ENCODE measurements around the gene TSPAN18.

Gene TSPAN18

GRCh38 chr11:44969651-44970252 is 243.0 kb downstream of the TSPAN18 start:
- DNase-seq, result no peak

GRCh38 chr11:44970293-44970692 is 243.5 kb downstream of the TSPAN18 start:
- DNase-seq, result no peak

- no peak for DNase-seq
Observed at GRCh38 chr11:44971185-44971584, 244.4 kb downstream of the TSPAN18 start.

GRCh38 chr11:44972746-44973435 is 246.1 kb downstream of the TSPAN18 start:
- DNase-seq, result no peak

- DNase-seq, result no peak
Observed at GRCh38 chr11:44973632-44974401, 247.1 kb downstream of the TSPAN18 start.

- DNase-seq, result no peak
Observed at GRCh38 chr11:44974402-44975000, 247.7 kb downstream of the TSPAN18 start.

GRCh38 chr11:44976576-44976975 is 249.8 kb downstream of the TSPAN18 start:
- no peak for DNase-seq

GRCh38 chr11:44977493-44977984 is 250.8 kb downstream of the TSPAN18 start:
- DNase-seq, result no peak

- DNase-seq, result no peak
Observed at GRCh38 chr11:44978274-44978960, 251.7 kb downstream of the TSPAN18 start.

GRCh38 chr11:44978961-44979331 is 252.2 kb downstream of the TSPAN18 start:
- no peak for DNase-seq

GRCh38 chr11:44979543-44980399 is 253.0 kb downstream of the TSPAN18 start:
- DNase-seq, result no peak

GRCh38 chr11:44980533-44981427 is 254.0 kb downstream of the TSPAN18 start:
- no peak for DNase-seq
